ENCODE data around the gene ENTPD1.
"Not testable (repeated sequence)": the region's sequence is repeated elsewhere in the genome, so short reads cannot be mapped to it uniquely, and the experiment has no call there.

ENTPD1 gene

GRCh38 chr10:95864906-95865813, 109.2 kb downstream of the ENTPD1 start:
- no peak for DNase-seq (ENCODE audit: low read depth, low spot score)

GRCh38 chr10:95865814-95866466, 110.0 kb downstream of the ENTPD1 start:
- no peak for DNase-seq (ENCODE audit: low read depth, low spot score)

- no peak for DNase-seq (ENCODE audit: low read depth, low spot score)
These were observed 110.5 kb downstream of the ENTPD1 start for GRCh38 chr10:95866467-95866842.

GRCh38 chr10:95867866-95868265, 111.9 kb downstream of the ENTPD1 start:
- DNase-seq (ENCODE audit: low read depth, low spot score): no peak

- no peak for DNase-seq (ENCODE audit: low read depth, low spot score)
These were observed 116.3 kb downstream of the ENTPD1 start for GRCh38 chr10:95872158-95872711.

GRCh38 chr10:95873139-95873538, 117.2 kb downstream of the ENTPD1 start:
- no peak for DNase-seq (ENCODE audit: low read depth, low spot score)

GRCh38 chr10:95873651-95874050, 117.7 kb downstream of the ENTPD1 start:
- DNase-seq (ENCODE audit: low read depth, low spot score): no peak

- not testable (repeated sequence) for DNase-seq (ENCODE audit: low read depth, low spot score)
These were observed 118.8 kb downstream of the ENTPD1 start for GRCh38 chr10:95874783-95875182.

- no peak for DNase-seq (ENCODE audit: low read depth, low spot score)
These were observed 120.8 kb downstream of the ENTPD1 start for GRCh38 chr10:95876756-95877155.

- no peak for DNase-seq (ENCODE audit: low read depth, low spot score)
These were observed 121.9 kb downstream of the ENTPD1 start for GRCh38 chr10:95877881-95878280.

GRCh38 chr10:95880704-95881103, 124.7 kb downstream of the ENTPD1 start:
- DNase-seq (ENCODE audit: low read depth, low spot score): no peak

GRCh38 chr10:95881316-95881715, 125.4 kb downstream of the ENTPD1 start:
- DNase-seq (ENCODE audit: low read depth, low spot score): no peak

GRCh38 chr10:95889830-95890229, 133.9 kb downstream of the ENTPD1 start:
- DNase-seq (ENCODE audit: low read depth, low spot score): no peak

- DNase-seq (ENCODE audit: low read depth, low spot score): no peak
These were observed 140.3 kb downstream of the ENTPD1 start for GRCh38 chr10:95896071-95896850.

GRCh38 chr10:95905897-95906580, 150.1 kb downstream of the ENTPD1 start:
- not testable (repeated sequence) for DNase-seq (ENCODE audit: low read depth, low spot score)

- DNase-seq (ENCODE audit: low read depth, low spot score): no peak
These were observed 150.9 kb downstream of the ENTPD1 start for GRCh38 chr10:95906677-95907455.

- peak; percentile 27 for DNase-seq (ENCODE audit: low read depth, low spot score)
These were observed 151.7 kb downstream of the ENTPD1 start, which contains the start of gene CC2D2B for GRCh38 chr10:95907456-95908253. CC2D2B (plus strand) TSS chr10:95907975; CDS start chr10:95911324, 3,349 bp downstream.

- DNase-seq (ENCODE audit: low read depth, low spot score): no peak
These were observed 152.5 kb downstream of the ENTPD1 start for GRCh38 chr10:95908450-95908849.

GRCh38 chr10:95909561-95909960, 153.6 kb downstream of the ENTPD1 start:
- DNase-seq (ENCODE audit: low read depth, low spot score): no peak
